ENCODE data around the gene MACROD2.
"Not testable (repeated sequence)": the region's sequence is repeated elsewhere in the genome, so short reads cannot be mapped to it uniquely, and the experiment has no call there.

The MACROD2 gene

DNA sequence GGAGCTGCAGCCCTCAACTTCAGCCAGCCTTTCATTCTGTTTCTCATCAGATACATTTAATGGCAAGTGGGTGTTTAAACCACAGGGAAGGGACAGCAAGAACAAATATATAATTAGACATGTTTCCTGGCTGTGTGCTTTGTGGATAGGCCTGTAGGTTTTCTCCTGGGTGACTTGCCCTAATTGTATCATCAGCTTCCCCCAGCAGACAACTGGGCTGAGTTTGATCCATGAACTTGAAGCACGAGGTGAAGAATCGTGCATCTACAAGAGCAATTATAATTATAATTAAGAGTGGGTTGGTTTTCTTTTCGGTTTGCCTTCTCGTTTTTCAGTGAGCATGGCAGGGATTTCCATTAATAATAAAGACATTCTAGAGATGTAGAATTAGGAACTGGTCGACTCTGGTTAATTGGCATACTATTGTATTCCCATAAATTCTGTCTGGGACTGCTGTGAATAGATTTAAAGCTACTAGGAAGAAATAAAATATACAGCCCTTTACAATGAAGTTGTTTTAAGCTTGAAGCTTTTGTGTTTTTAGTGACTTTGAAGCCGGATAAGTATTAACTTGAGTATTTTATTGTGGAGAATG, 1525.7 kb downstream of the MACROD2 start:
- H3K27ac Mint-ChIP-seq: no peak overlapping the region

DNA sequence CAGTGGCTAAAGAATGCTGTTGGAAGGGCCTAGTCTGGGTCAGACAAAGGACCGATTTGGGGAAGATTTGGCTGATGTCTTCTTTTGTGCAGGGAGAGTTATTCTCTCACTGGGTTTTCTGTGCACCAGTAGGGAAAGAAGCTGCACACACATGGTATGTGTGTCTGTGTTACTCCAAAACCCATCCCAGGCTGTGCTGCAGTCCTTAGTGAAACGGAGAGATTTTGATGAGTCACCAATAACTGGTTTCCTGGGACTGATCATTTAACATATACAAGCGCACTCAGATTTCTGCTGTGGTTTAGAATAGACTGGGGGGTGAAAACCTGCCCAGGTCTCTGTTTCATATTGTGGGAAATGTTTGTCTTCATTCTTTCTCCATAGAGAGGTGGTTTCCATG, 1528.1 kb downstream of the MACROD2 start:
- Mint-ChIP-seq H3K4me1 (ENCODE audit: low read depth) (no peaks in the 10 kb centered on the region), H3K36me3 (no peaks in the 10 kb centered on the region), H3K27me3 (no peaks in the 10 kb centered on the region), H3K4me3 (no peak overlapping the region), H3K9me3 (ENCODE audit: low read depth) (peaks cover 6% of the 10 kb centered on the region), H3K27ac (no peak overlapping the region)

More for the DNA sequence above, 1525.7 kb downstream of the MACROD2 start:
- Mint-ChIP-seq H3K27me3 (no peaks in the 10 kb centered on the region), H3K36me3 (no peaks in the 10 kb centered on the region), H3K9me3 (ENCODE audit: low read depth) (peaks cover 6% of the 10 kb centered on the region), H3K4me3 (no peak overlapping the region), H3K4me1 (ENCODE audit: low read depth) (no peaks in the 10 kb centered on the region)

DNA sequence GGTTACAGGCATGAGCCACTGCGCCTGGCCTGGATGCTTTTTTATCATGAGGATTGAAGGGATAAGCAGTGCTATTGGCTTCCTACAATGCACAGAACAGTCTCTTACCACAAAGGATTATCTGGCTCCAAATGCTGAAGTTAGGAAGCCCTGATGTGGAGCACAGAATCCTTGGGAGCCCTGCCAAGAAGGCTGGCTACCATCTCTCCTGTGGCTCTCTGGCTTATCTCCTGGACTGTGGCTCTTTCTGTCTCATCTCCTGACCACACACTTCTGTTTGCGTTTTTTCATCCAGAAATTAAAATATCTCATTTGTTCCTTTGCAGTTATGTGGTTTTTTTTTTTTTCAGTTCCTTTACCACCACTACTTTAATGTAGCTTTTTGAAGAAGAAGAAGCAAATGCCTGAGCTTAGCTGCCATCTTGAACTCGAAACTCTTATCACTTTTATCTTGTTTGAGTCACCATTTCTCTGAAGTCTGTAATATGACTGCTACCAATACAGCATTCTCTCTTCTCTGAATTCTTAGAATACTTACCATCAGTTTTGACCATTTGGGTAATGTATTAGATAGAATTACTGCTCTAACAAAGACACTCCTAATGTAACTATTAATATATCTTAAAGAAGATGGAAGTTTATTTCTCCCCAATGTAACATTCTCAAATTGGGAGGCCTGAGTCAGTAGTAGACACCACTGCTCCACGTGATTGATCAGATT, 1533.2 kb downstream of the MACROD2 start:
- Mint-ChIP-seq H3K4me3 (no peak overlapping the region), H3K27ac (no peak overlapping the region)

DNA sequence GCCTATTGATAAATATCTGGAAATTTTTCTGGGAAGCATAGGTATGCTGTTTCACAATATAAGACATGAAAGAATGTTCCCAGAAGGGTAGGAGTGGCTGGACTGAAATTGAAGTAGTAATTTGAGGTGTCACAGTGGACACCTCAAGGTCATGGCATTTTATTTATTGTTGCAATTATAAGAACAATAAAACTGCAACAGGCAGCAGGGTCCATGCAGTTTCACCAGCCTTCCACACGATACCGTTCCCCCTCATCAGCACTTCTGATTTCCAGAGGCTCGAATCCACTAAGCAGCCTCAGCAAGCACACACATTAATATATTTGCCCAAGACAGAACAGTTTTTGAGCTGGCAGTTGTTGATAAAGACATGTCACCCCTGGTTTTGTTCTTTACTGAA, 1540.5 kb downstream of the MACROD2 start:
- H3K4me1 Mint-ChIP-seq (ENCODE audit: low read depth): no peaks in the 10 kb centered on the region
- H3K27ac Mint-ChIP-seq: no peak overlapping the region
- no peak overlapping the region for H3K4me3 Mint-ChIP-seq
- H3K27me3 Mint-ChIP-seq: no peaks in the 10 kb centered on the region
- peaks cover 10% of the 10 kb centered on the region for H3K9me3 Mint-ChIP-seq (ENCODE audit: low read depth)
- H3K36me3 Mint-ChIP-seq: no peaks in the 10 kb centered on the region

More for the DNA sequence above, 1533.2 kb downstream of the MACROD2 start:
- Mint-ChIP-seq H3K27me3 (no peaks in the 10 kb centered on the region), H3K9me3 (ENCODE audit: low read depth) (no peaks in the 10 kb centered on the region), H3K36me3 (no peaks in the 10 kb centered on the region), H3K4me1 (ENCODE audit: low read depth) (no peaks in the 10 kb centered on the region)

DNA sequence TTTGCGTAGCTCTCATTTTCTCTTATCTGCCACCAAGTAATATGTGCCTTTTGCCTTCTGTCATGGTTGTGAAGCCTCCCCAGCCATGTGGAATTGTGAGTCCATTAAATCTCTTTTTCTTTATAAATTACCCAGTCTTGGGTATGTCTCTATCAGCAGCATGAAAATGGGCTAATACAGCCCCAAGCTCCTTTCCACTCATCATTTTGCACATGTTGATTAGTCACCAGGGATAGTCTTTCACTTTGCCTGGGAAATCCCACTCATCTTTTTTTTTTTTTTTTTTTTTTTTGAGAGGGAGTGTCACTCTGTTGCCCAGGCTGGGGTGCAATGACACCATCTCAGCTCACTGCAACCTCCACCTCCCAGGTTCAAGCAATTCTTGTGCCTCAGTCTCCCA, 1541.9 kb downstream of the MACROD2 start:
- H3K27ac Mint-ChIP-seq; H3K4me1 Mint-ChIP-seq (ENCODE audit: low read depth); H3K4me3 Mint-ChIP-seq; H3K36me3 Mint-ChIP-seq; H3K27me3 Mint-ChIP-seq: not testable (repeated sequence)
- peaks cover 11% of the 10 kb centered on the region for H3K9me3 Mint-ChIP-seq (ENCODE audit: low read depth)

DNA sequence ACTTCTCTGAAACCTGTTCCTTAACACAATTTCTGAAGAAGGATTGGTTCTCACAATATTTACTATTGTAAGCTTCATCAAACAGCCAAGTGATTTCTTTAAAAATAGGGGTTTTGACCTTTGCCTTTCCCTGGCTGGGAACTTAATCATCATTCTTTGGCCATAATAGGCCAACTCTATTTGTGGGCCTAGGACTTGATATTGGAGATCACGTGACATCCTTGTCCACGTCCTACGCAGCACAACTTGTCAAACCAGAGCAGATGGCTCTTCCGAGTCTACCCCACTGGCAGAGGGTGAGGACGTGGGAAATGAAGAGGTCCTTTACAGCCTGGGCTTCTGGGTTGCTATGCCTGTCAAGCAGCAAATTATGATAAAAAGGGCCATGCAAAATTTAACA, 1547.3 kb downstream of the MACROD2 start:
- Mint-ChIP-seq H3K4me3 (no peak overlapping the region), H3K4me1 (ENCODE audit: low read depth) (no peaks in the 10 kb centered on the region), H3K27ac (no peak overlapping the region), H3K36me3 (no peaks in the 10 kb centered on the region), H3K9me3 (ENCODE audit: low read depth) (peaks cover 28% of the 10 kb centered on the region), H3K27me3 (no peaks in the 10 kb centered on the region)

DNA sequence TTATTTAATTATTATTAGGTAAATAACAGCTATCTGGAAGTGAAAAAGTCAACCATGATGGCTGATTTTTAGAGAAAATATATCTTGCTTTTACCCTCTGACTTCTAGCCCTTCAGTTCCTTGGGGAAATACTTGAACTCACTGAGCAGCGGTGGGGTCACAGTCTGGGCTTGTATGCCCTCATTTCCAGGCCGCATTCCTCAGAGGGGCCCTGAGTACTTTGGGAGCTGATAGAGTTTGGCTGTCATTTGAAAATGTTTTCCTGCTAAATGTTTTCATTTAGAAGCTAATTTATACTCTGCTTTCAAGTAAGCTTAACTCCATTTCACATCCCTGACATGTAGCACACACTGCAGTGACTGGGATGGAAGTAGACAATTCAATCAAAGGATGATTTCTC, 1549.4 kb downstream of the MACROD2 start:
- H3K4me1 Mint-ChIP-seq (ENCODE audit: low read depth): no peaks in the 10 kb centered on the region
- H3K9me3 Mint-ChIP-seq (ENCODE audit: low read depth): peaks cover 25% of the 10 kb centered on the region
- no peak overlapping the region for H3K4me3 Mint-ChIP-seq
- H3K36me3 Mint-ChIP-seq: no peaks in the 10 kb centered on the region
- no peak overlapping the region for H3K27ac Mint-ChIP-seq
- no peaks in the 10 kb centered on the region for H3K27me3 Mint-ChIP-seq

DNA sequence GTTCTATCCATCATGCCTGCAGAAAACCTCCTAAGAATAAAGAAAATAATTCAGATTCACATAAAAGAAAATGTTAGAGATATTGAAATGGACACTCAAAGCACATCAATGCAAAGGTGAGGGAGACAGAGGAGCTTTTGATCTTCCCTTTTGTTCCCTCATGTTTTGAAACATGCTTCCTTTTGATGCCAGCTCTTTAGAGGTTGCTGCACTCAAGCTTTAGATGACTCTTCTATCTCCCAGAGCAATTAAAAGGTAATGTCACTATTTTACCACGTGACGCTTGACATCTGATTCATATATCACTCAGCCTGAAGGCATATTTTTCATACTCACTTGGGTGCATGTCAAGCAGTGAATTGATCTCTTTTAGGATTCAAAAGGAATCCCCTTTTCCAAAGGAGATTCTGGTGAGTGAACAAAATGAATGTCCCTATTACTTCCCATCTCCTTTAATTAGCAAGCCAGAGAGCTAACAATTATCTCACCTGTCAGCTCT, 1551.3 kb downstream of the MACROD2 start:
- Mint-ChIP-seq H3K36me3 (no peaks in the 10 kb centered on the region), H3K9me3 (ENCODE audit: low read depth) (peaks cover 20% of the 10 kb centered on the region), H3K27ac (no peak overlapping the region), H3K4me1 (ENCODE audit: low read depth) (no peaks in the 10 kb centered on the region), H3K4me3 (no peak overlapping the region), H3K27me3 (no peaks in the 10 kb centered on the region)

DNA sequence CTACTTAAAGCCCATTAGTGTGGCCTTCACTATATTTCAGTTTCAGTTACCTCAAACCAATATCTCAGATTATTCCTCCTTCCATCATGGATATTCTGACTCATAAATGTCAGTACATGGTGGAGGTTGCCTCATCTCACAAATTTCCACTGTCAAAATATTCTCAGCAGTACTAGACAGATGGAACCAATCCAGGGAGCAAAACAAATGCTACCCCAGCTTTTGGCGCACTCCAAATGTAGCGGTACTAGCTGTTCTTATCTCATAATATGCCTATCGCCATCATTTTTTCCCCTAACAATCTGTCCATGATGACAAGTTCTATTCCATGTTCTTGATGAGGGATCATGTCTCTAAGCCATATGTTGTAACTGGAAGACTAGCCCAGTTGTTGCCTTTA, 1551.8 kb downstream of the MACROD2 start:
- Mint-ChIP-seq H3K4me1 (ENCODE audit: low read depth) (no peaks in the 10 kb centered on the region), H3K27me3 (no peaks in the 10 kb centered on the region), H3K4me3 (no peak overlapping the region), H3K36me3 (peaks cover 2% of the 10 kb centered on the region), H3K9me3 (ENCODE audit: low read depth) (peaks cover 22% of the 10 kb centered on the region), H3K27ac (no peak overlapping the region)

DNA sequence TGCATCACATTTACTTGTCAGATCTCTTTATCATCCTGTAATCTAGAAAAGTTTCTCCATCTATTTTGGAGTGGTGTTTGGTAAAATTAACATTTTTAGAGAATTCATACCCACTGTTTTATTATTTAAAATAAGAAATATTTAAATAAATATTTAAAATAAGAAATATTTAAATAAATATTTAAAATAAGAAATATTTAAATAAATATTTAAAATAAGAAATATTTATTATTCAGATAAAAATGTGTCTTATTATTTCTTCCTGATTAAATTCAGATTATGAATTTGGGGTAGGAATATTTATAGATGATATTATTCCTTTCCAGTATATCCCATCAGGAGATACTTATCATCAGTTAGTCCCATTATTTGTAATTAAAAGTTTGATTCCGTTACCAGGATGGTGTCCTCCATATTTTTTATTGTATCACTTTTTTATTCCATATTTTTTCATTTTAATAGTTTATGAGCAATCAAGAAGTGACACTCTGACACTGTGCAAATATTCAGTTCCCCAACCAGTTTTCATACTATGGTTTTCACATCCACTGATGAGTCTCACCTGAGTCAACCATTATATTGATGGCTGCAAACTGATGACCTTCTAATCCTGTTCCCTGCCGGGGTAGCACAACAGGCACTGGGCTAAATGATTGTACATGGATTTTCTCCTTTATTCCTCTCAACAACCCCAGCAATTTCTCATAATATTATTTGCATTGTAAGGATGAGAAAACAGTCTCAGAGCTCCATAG, 1555.0 kb downstream of the MACROD2 start:
- Mint-ChIP-seq H3K4me1 (ENCODE audit: low read depth) (no peaks in the 10 kb centered on the region), H3K4me3 (no peak overlapping the region), H3K9me3 (ENCODE audit: low read depth) (peaks cover 34% of the 10 kb centered on the region), H3K36me3 (peaks cover 5% of the 10 kb centered on the region), H3K27ac (no peak overlapping the region), H3K27me3 (no peaks in the 10 kb centered on the region)

DNA sequence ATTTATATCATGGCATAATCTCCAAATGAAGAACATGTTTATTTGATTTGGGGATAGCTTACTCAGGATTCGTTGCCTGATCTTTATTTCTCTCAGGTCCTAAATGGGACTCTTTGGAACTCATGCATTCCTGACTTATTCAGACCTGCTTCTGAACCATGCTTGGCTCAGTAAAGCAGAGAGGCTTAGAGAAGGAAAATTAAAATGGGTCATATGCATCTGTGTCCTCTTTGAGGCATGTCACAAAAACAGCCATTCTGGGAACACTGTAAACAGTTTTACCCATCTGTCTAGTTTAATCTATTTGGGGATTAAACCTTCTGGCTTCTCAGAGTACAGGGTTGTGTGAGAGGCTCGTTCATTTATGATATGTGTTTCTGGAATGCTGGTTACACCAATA, 1560.6 kb downstream of the MACROD2 start:
- peaks cover 5% of the 10 kb centered on the region for H3K36me3 Mint-ChIP-seq
- peaks cover 31% of the 10 kb centered on the region for H3K9me3 Mint-ChIP-seq (ENCODE audit: low read depth)
- H3K27ac Mint-ChIP-seq: no peak overlapping the region
- no peak overlapping the region for H3K4me3 Mint-ChIP-seq
- H3K4me1 Mint-ChIP-seq (ENCODE audit: low read depth): no peaks in the 10 kb centered on the region
- no peaks in the 10 kb centered on the region for H3K27me3 Mint-ChIP-seq

DNA sequence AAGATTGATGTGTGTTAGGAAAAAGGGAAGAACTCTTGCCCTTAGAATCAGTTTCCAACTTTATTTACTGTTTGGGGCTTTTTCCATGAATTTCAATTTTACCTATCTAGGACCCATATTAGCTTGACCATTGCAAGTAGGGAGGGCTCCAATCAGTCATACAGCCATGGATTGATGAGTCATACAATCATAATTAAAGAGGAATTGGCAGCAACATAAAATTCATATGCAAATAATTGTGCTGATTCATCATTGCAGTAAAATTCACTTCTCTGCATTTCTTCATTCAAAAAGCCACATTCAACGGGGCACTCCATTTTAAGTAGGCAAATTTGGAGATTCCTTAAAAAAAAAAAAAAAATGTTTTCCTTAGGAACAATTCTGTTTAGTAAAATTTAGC, 1561.6 kb downstream of the MACROD2 start:
- Mint-ChIP-seq H3K27ac (no peak overlapping the region), H3K4me3 (no peak overlapping the region), H3K9me3 (ENCODE audit: low read depth) (peaks cover 35% of the 10 kb centered on the region), H3K27me3 (no peaks in the 10 kb centered on the region), H3K4me1 (ENCODE audit: low read depth) (no peaks in the 10 kb centered on the region), H3K36me3 (peaks cover 5% of the 10 kb centered on the region)

DNA sequence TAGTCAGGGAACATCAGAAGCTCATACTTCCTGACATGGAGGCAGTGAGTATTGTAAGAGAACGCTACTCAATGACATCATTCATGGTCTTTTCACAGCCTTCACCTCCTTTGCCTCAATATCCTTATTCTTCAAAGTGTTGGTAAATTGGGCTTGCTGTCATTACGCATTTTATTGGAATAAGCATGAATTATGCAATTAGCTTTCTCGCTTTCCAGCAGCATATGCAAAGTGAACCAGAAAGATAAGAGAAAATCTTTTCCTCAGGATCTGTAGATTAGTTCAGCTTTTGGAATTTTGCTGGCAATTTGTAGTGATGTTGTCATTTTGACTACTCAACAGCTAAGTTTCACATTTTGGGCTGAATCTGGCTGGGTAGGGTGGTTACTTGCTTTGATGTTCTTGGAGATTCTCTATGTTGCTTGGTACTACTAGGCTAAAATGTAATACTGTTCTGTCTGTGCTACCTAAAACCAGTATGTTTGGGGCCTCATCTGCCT, 1565.8 kb downstream of the MACROD2 start:
- Mint-ChIP-seq H3K36me3 (no peaks in the 10 kb centered on the region), H3K4me1 (ENCODE audit: low read depth) (no peaks in the 10 kb centered on the region), H3K9me3 (ENCODE audit: low read depth) (peaks cover 11% of the 10 kb centered on the region), H3K27me3 (no peaks in the 10 kb centered on the region), H3K4me3 (no peak overlapping the region), H3K27ac (no peak overlapping the region)

DNA sequence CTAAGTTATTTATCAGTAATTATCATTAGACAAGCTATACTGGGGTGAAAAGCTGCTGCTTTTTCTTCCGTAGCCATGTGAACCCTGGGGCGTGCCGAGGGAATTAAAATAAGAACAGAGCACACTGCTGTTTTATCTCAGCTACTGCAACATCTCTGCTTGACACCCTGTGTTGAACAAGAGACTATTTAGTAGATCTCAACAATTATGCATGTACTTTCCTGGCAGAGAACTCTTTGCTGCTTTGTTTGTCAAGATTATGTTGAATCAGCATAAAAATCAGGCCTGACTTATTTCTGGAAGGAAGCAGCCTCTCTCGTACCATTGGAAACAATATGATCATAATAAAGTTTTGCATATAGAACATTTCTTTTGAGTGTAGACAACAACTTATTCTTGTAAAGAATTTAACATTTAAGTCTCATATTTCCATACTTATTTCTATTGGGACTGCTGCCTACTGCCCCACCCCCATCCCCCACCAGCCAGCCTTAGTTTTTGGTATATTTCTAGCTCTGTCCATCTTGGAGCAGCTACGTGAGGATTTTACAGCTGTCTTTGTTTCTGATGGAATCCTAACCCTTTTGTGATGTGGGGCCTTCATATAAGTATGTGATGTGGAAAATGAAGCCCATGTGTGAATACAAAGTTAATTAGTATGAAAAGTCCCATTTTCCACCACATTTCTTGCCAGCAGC, 1566.5 kb downstream of the MACROD2 start:
- no peak overlapping the region for H3K4me3 Mint-ChIP-seq
- no peaks in the 10 kb centered on the region for H3K27me3 Mint-ChIP-seq
- no peaks in the 10 kb centered on the region for H3K36me3 Mint-ChIP-seq
- H3K4me1 Mint-ChIP-seq (ENCODE audit: low read depth): no peaks in the 10 kb centered on the region
- H3K9me3 Mint-ChIP-seq (ENCODE audit: low read depth): peaks cover 11% of the 10 kb centered on the region
- H3K27ac Mint-ChIP-seq: no peak overlapping the region

DNA sequence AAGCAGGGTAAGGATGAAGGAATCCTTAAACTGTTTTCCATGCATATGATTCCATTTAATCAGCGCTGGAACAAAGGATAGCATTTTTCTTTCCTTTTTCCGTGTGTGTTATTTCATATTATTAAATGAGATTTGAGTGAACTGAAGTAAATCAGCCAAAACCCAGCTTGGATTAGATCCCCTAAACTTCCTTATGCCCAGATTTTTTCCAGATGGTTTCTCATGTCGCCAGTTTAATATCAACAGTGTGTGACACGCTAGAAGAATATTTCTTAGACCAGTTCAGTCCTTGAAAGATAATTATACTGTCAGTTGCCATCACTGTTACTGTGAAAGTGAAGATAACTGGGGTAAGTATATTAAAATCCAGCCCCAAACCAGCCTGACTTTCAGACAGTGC, 1568.5 kb downstream of the MACROD2 start:
- no peak overlapping the region for H3K27ac Mint-ChIP-seq
- H3K4me1 Mint-ChIP-seq (ENCODE audit: low read depth): no peaks in the 10 kb centered on the region
- no peaks in the 10 kb centered on the region for H3K27me3 Mint-ChIP-seq
- H3K4me3 Mint-ChIP-seq: no peak overlapping the region
- H3K36me3 Mint-ChIP-seq: no peaks in the 10 kb centered on the region
- peaks cover 11% of the 10 kb centered on the region for H3K9me3 Mint-ChIP-seq (ENCODE audit: low read depth)
